K562 (cell line): ENCODE measurements around the gene CELA3A. TPM values are rescaled to one million over a fixed set of nuclear protein-coding genes. Genes with fewer than 3 reads are reported as not detected.

Experiments
- CXXC5 ChIP-seq: fragments of 250-450 bp; sonication (Bioruptor Pico); IDR thresholded peaks from 2 replicates; pipeline ENCODE4 v1.8.0; 2022; ENCODE audit warnings: inconsistent platforms, mild to moderate bottlenecking, moderate library complexity
- ELF4 ChIP-seq: fragments of 450-650 bp; formaldehyde crosslinking; IDR thresholded peaks from 2 replicates; pipeline ENCODE4 v1.4.0; 2022; ENCODE audit warnings: missing genetic modification characterization
- HNRNPLL ChIP-seq: fragments of 200-400 bp; formaldehyde crosslinking; IDR thresholded peaks from 2 replicates; pipeline ENCODE4 v1.6.1; 2017; ENCODE audit warnings: low read length, low read depth, mild to moderate bottlenecking; ENCODE audit not compliant: poor library complexity, severe bottlenecking
- LEF1 ChIP-seq: fragments of 450-650 bp; IDR thresholded peaks from 2 replicates; pipeline ENCODE4 v1.6.1; 2016; ENCODE audit warnings: mild to moderate bottlenecking
- MECOM ChIP-seq: fragments of 250-450 bp; sonication (Bioruptor Pico); IDR thresholded peaks from 2 replicates; pipeline ENCODE4 v1.8.0; 2022; ENCODE audit warnings: inconsistent platforms
- MTA3 ChIP-seq: fragments of 450-650 bp; formaldehyde crosslinking; IDR thresholded peaks from 2 replicates; pipeline ENCODE4 v1.6.1; 2017; ENCODE audit warnings: mild to moderate bottlenecking, borderline replicate concordance
- NFIC ChIP-seq: fragments of 450-650 bp; IDR thresholded peaks from 2 replicates; pipeline ENCODE4 v1.6.1; 2017; ENCODE audit warnings: mild to moderate bottlenecking, inconsistent platforms
- OTX1 ChIP-seq: fragments of 450-650 bp; formaldehyde crosslinking; IDR thresholded peaks from 2 replicates; pipeline ENCODE4 v1.4.0; 2022; ENCODE audit warnings: mild to moderate bottlenecking
- RBFOX2 ChIP-seq: fragments of 200-400 bp; formaldehyde crosslinking; IDR thresholded peaks from 2 replicates; pipeline ENCODE4 v1.6.1; 2017; ENCODE audit warnings: low read depth, mild to moderate bottlenecking, low read length, moderate library complexity
- RBM25 ChIP-seq: fragments of 200-400 bp; formaldehyde crosslinking; IDR thresholded peaks from 2 replicates; pipeline ENCODE4 v1.6.1; 2018; ENCODE audit warnings: low read length, low read depth, moderate library complexity; ENCODE audit not compliant: severe bottlenecking
- TCF3 ChIP-seq: sonication (generic); formaldehyde crosslinking; IDR thresholded peaks from 2 replicates; pipeline ENCODE4 v1.4.0; 2020; ENCODE audit warnings: mild to moderate bottlenecking, missing genetic modification reagents
- polyA plus RNA-seq, 8 experiments: library from polyadenylated mRNA; depleted of rRNA in 4 of 8; stranded (reverse) in 5 of 8; unstranded in 3 of 8; fragments of >200 nt; fragmentation: Nextera tagmentation in 2 of 8; fragmentation: Illumina TruSeq in 1 of 8; extraction: Ambion mirVana in 2 of 8; extraction: Trizol in 1 of 8; gene quantifications; 2 replicates each; pipeline versions ENCODE4 v1.2.1 to v1.2.3, GENCODE V29; 2011 to 2014; ENCODE audit warnings: inconsistent platforms in 1 of 8, missing spikeins in 1 of 8
- total RNA-seq, 7 experiments: library from RNA; depleted of rRNA in 6 of 7; stranded (reverse); fragments of >200 nt in 6 of 7; fragmentation: Illumina TruSeq in 2 of 7; extraction: Trizol in 2 of 7; gene quantifications; 2 replicates each; pipeline versions ENCODE4 v1.2.1 to v1.2.3, GENCODE V29; 2011 to 2021; ENCODE audit warnings: low replicate concordance in 1 of 7
- TF ChIP-seq, protein P1 (sequence below): fragments of 450-650 bp; IDR thresholded peaks from 2 replicates; pipeline ENCODE4 v1.6.1; 2018; ENCODE audit not compliant: partially characterized antibody
- TF ChIP-seq, protein P2 (sequence below): fragments of 250-450 bp; sonication (Bioruptor Pico); IDR thresholded peaks from 2 replicates; pipeline ENCODE4 v1.4.0; 2020; ENCODE audit warnings: mild to moderate bottlenecking, moderate library complexity
- TF ChIP-seq, protein P3 (sequence below): sonication (generic); formaldehyde crosslinking; IDR thresholded peaks from 2 replicates; pipeline ENCODE4 v1.8.1; 2023; ENCODE audit warnings: missing genetic modification reagents, mild to moderate bottlenecking, borderline replicate concordance

The CELA3A gene
- total and polyA plus RNA-seq, 9 of the 15 experiments (the other 6 are each of a cell fraction or from before 2014, with no cell fraction given), result 5.4 TPM; not detected in 8

DNA sequence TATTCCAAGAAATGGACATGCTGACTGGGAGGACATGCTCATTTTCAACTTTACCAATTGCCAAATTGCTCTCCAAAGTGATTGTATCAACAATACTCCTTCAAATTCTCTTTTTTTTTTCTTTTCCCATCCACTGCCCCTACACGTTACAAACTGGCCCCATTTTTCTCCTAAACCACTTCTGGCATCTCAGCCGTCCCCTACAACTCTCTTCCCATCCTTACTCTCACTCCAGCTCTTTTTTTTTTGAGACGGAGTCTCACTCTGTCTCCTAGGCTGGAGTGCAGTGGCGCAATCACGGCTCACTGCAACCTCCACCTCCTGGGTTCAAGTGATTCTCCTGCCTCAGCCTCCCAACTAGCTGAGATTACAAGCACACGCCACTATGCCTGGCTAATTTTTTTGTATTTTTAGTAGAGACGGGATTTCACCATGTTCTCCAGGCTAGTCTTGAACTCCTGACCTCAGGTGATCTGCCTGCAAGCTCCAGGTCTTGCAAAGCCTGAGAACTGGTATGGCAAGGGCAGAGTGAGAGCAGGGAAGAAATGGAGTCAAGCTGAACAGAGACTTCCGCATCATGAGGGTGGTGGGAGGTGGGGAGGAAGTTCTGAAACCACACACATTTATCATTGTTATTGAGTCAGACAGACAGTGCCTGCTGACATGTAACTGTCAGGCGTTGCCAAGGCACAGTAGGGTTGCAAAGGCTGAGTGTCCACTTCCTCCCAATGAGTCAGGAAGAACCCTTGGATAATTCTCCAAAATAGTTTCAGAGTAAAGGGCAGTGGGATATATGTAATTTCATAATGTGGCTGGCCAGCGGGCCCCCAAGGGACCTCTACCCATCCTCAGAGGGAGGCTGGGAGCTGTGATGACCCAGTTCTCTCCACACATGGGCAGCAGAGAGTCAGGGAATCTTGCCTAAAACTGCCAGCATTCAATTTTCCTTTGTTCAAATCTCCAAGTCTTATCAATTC, 17.4 kb downstream of the CELA3A start (continued):
- TF ChIP-seq, protein P1, sequence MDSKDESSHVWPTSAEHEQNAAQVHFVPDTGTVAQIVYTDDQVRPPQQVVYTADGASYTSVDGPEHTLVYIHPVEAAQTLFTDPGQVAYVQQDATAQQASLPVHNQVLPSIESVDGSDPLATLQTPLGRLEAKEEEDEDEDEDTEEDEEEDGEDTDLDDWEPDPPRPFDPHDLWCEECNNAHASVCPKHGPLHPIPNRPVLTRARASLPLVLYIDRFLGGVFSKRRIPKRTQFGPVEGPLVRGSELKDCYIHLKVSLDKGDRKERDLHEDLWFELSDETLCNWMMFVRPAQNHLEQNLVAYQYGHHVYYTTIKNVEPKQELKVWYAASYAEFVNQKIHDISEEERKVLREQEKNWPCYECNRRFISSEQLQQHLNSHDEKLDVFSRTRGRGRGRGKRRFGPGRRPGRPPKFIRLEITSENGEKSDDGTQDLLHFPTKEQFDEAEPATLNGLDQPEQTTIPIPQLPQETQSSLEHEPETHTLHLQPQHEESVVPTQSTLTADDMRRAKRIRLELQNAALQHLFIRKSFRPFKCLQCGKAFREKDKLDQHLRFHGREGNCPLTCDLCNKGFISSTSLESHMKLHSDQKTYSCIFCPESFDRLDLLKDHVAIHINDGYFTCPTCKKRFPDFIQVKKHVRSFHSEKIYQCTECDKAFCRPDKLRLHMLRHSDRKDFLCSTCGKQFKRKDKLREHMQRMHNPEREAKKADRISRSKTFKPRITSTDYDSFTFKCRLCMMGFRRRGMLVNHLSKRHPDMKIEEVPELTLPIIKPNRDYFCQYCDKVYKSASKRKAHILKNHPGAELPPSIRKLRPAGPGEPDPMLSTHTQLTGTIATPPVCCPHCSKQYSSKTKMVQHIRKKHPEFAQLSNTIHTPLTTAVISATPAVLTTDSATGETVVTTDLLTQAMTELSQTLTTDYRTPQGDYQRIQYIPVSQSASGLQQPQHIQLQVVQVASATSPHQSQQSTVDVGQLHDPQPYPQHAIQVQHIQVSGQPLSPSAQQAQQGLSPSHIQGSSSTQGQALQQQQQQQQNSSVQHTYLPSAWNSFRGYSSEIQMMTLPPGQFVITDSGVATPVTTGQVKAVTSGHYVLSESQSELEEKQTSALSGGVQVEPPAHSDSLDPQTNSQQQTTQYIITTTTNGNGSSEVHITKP, result peak; percentile 18
- no peak; the same call in 1 of the 2 replicates for TF ChIP-seq MTA3
- 0 out of 2 replicates have a peak, but pooled peaks have one; percentile 34 for TF ChIP-seq CXXC5 (CRISPR knock-in tag)
- peak; percentile 97 for TF ChIP-seq MECOM (CRISPR knock-in tag)
- TF ChIP-seq, protein P2, sequence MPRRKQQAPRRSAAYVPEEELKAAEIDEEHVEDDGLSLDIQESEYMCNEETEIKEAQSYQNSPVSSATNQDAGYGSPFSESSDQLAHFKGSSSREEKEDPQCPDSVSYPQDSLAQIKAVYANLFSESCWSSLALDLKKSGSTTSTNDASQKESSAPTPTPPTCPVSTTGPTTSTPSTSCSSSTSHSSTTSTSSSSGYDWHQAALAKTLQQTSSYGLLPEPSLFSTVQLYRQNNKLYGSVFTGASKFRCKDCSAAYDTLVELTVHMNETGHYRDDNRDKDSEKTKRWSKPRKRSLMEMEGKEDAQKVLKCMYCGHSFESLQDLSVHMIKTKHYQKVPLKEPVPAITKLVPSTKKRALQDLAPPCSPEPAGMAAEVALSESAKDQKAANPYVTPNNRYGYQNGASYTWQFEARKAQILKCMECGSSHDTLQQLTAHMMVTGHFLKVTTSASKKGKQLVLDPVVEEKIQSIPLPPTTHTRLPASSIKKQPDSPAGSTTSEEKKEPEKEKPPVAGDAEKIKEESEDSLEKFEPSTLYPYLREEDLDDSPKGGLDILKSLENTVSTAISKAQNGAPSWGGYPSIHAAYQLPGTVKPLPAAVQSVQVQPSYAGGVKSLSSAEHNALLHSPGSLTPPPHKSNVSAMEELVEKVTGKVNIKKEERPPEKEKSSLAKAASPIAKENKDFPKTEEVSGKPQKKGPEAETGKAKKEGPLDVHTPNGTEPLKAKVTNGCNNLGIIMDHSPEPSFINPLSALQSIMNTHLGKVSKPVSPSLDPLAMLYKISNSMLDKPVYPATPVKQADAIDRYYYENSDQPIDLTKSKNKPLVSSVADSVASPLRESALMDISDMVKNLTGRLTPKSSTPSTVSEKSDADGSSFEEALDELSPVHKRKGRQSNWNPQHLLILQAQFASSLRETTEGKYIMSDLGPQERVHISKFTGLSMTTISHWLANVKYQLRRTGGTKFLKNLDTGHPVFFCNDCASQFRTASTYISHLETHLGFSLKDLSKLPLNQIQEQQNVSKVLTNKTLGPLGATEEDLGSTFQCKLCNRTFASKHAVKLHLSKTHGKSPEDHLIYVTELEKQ (CRISPR knock-in tag), result peak; percentile 93
- 0 out of 2 replicates have a peak, but pooled peaks have one; percentile 8 for TF ChIP-seq NFIC
- no peak for TF ChIP-seq RBM25
- TF ChIP-seq, protein P3, sequence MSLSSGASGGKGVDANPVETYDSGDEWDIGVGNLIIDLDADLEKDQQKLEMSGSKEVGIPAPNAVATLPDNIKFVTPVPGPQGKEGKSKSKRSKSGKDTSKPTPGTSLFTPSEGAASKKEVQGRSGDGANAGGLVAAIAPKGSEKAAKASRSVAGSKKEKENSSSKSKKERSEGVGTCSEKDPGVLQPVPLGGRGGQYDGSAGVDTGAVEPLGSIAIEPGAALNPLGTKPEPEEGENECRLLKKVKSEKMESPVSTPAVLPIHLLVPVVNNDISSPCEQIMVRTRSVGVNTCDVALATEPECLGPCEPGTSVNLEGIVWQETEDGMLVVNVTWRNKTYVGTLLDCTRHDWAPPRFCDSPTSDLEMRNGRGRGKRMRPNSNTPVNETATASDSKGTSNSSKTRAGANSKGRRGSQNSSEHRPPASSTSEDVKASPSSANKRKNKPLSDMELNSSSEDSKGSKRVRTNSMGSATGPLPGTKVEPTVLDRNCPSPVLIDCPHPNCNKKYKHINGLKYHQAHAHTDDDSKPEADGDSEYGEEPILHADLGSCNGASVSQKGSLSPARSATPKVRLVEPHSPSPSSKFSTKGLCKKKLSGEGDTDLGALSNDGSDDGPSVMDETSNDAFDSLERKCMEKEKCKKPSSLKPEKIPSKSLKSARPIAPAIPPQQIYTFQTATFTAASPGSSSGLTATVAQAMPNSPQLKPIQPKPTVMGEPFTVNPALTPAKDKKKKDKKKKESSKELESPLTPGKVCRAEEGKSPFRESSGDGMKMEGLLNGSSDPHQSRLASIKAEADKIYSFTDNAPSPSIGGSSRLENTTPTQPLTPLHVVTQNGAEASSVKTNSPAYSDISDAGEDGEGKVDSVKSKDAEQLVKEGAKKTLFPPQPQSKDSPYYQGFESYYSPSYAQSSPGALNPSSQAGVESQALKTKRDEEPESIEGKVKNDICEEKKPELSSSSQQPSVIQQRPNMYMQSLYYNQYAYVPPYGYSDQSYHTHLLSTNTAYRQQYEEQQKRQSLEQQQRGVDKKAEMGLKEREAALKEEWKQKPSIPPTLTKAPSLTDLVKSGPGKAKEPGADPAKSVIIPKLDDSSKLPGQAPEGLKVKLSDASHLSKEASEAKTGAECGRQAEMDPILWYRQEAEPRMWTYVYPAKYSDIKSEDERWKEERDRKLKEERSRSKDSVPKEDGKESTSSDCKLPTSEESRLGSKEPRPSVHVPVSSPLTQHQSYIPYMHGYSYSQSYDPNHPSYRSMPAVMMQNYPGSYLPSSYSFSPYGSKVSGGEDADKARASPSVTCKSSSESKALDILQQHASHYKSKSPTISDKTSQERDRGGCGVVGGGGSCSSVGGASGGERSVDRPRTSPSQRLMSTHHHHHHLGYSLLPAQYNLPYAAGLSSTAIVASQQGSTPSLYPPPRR (CRISPR knock-in tag), result peak; percentile 42; the same call in 1 of the 2 replicates
- peak; percentile 20; the same call in 1 of the 2 replicates for TF ChIP-seq OTX1
- peak; percentile 92 for TF ChIP-seq LEF1
- TF ChIP-seq HNRNPLL, result no peak
- TF ChIP-seq RBFOX2, result 0 out of 2 replicates have a peak, but pooled peaks have one; percentile 26
- peak; percentile 53; the same call in 1 of the 2 replicates for TF ChIP-seq TCF3 (CRISPR knock-in tag)
- TF ChIP-seq ELF4 (CRISPR knock-in tag), result peak; percentile 88
